ENCODE measurements around the gene USP53. TPM values are rescaled to one million over a fixed set of nuclear protein-coding genes. Genes with fewer than 3 reads are reported as not detected.
"Not testable (repeated sequence)": the region's sequence is repeated elsewhere in the genome, so short reads cannot be mapped to it uniquely, and the experiment has no call there.

The USP53 gene
- total RNA-seq, 2 donors from 2014 or later: 36.1 to 43.0 TPM

GRCh38 chr4:119218093-119218492 lies 5.6 kb downstream of the USP53 start:
- intact Hi-C loops (cut with DNase I): loop anchor here in 1 of 2 donors (10.0 kb wide), 1 partner anchor 67 kb away; no protein-coding TSS in a partner anchor
- DNase-seq: no peak
- ATAC-seq: no peak

GRCh38 chr4:119221412-119221811 lies 8.9 kb downstream of the USP53 start:
- intact Hi-C loops (cut with DNase I): no loop called here
- DNase-seq (no peak), ATAC-seq (no peak)

- intact Hi-C loops (cut with DNase I): no loop called here
- DNase-seq (no peak), ATAC-seq (peak in 1 of 2 donors; percentile 44)
Measured at GRCh38 chr4:119227690-119228089, 15.2 kb downstream of the USP53 start.

GRCh38 chr4:119228406-119228805 lies 15.9 kb downstream of the USP53 start:
- DNase-seq (no peak), ATAC-seq (no peak)
- intact Hi-C loops (cut with DNase I): no loop called here

- intact Hi-C loops (cut with DNase I): no loop called here
- ATAC-seq: no peak
- DNase-seq: no peak
Measured at GRCh38 chr4:119229908-119230687, 17.6 kb downstream of the USP53 start.

GRCh38 chr4:119231491-119231890 lies 19.0 kb downstream of the USP53 start:
- ATAC-seq: no peak
- no peak for DNase-seq
- intact Hi-C loops (cut with DNase I): no loop called here

GRCh38 chr4:119232286-119232685 lies 19.8 kb downstream of the USP53 start:
- intact Hi-C loops (cut with DNase I): no loop called here
- ATAC-seq: no peak
- no peak for DNase-seq

GRCh38 chr4:119233191-119233590 lies 20.7 kb downstream of the USP53 start:
- intact Hi-C loops (cut with DNase I): no loop called here
- DNase-seq: no peak
- no peak for ATAC-seq

- peak in 1 of 2 donors; percentile 47 for ATAC-seq
- intact Hi-C loops (cut with DNase I): no loop called here
- no peak for DNase-seq
Measured at GRCh38 chr4:119233750-119234149, 21.2 kb downstream of the USP53 start.

GRCh38 chr4:119237201-119237600 lies 24.7 kb downstream of the USP53 start:
- DNase-seq (no peak), ATAC-seq (no peak)
- intact Hi-C loops (cut with DNase I): no loop called here

GRCh38 chr4:119237642-119238041 lies 25.1 kb downstream of the USP53 start:
- ATAC-seq (no peak), DNase-seq (no peak)
- intact Hi-C loops (cut with DNase I): no loop called here

- intact Hi-C loops (cut with DNase I): no loop called here
- DNase-seq: no peak
- no peak for ATAC-seq
Measured at GRCh38 chr4:119238068-119238722, 25.7 kb downstream of the USP53 start.

- ATAC-seq: no peak
Measured at GRCh38 chr4:119240128-119240527, 27.6 kb downstream of the USP53 start.

GRCh38 chr4:119240568-119240967 lies 28.1 kb downstream of the USP53 start:
- DNase-seq (no peak), ATAC-seq (no peak)
- intact Hi-C loops (cut with DNase I): no loop called here

More at GRCh38 chr4:119240128-119240527, 27.6 kb downstream of the USP53 start:
- no peak for DNase-seq
- intact Hi-C loops (cut with DNase I): no loop called here

- DNase-seq: no peak
Measured at GRCh38 chr4:119242417-119242816, 29.9 kb downstream of the USP53 start.

GRCh38 chr4:119243868-119244267 lies 31.4 kb downstream of the USP53 start:
- DNase-seq (no peak), ATAC-seq (no peak)
- intact Hi-C loops (cut with DNase I): no loop called here

More at GRCh38 chr4:119242417-119242816, 29.9 kb downstream of the USP53 start:
- intact Hi-C loops (cut with DNase I): no loop called here
- ATAC-seq: no peak

GRCh38 chr4:119244344-119244743 lies 31.8 kb downstream of the USP53 start:
- DNase-seq: no peak
- intact Hi-C loops (cut with DNase I): no loop called here
- no peak for ATAC-seq

- ATAC-seq: no peak
- intact Hi-C loops (cut with DNase I): no loop called here
Measured at GRCh38 chr4:119244832-119245231, 32.3 kb downstream of the USP53 start.

GRCh38 chr4:119246177-119246733 lies 33.7 kb downstream of the USP53 start:
- intact Hi-C loops (cut with DNase I): no loop called here
- DNase-seq (peak; percentile 19), ATAC-seq (no peak)

More at GRCh38 chr4:119244832-119245231, 32.3 kb downstream of the USP53 start:
- DNase-seq: no peak

GRCh38 chr4:119251037-119251436 lies 38.5 kb downstream of the USP53 start:
- DNase-seq; intact Hi-C loops (cut with DNase I): not testable (repeated sequence)

More at GRCh38 chr4:119251037-119251436, 38.5 kb downstream of the USP53 start:
- not testable (repeated sequence) for ATAC-seq

All from left cardiac atrium (tissue), 4 donors.